A673 (cell line): ENCODE data around the gene AR. TPM values are rescaled to one million over a fixed set of nuclear protein-coding genes. Genes with fewer than 3 reads are reported as not detected.

Experiments used
- BruUV-seq: library from RNA; stranded (reverse); fragments of 400-500 nt; replicated peaks from 2 replicates; lab custom pipeline; 2021; lab: Mats Ljungman, UMichigan
- CTCF ChIA-PET: fragments of 300-600 bp; sonication (Branson Sonifier 250); formaldehyde crosslinking; loops from one replicate; lab custom pipeline; 2022; ENCODE audit warnings: antibody characterized with exemption; lab: Charles Lee
- POLR2A ChIA-PET: fragments of 300-600 bp; sonication (Branson Sonifier 250); formaldehyde crosslinking; loops from one replicate; lab custom pipeline; 2022; ENCODE audit warnings: antibody characterized with exemption; ENCODE audit not compliant: low non-redundant PET; lab: Charles Lee
- DNase-seq: peaks from one replicate; pipeline ENCODE4 v3.0.0-alpha.2; 2015; ENCODE audit warnings: low spot score
- H3K27ac ChIP-seq: fragments of 200-600 bp; sonication (generic); 2 replicates; pipeline ENCODE4 v1.5.1; 2016; ENCODE audit warnings: mixed run types, low read depth, mild to moderate bottlenecking, mixed read lengths, antibody characterized with exemption, low read length; ENCODE audit not compliant: poor library complexity, severe bottlenecking
- H3K27me3 ChIP-seq: fragments of 200-600 bp; sonication (generic); replicated peaks from 2 replicates; pipeline ENCODE4 v1.6.1; 2017; ENCODE audit warnings: mixed run types, low read depth, mild to moderate bottlenecking, mixed read lengths, antibody characterized with exemption, low read length; ENCODE audit not compliant: insufficient read depth, poor library complexity
- H3K36me3 ChIP-seq: fragments of 200-600 bp; sonication (generic); 2 replicates; pipeline ENCODE4 v1.6.1; 2016; ENCODE audit warnings: mixed run types, mild to moderate bottlenecking, mixed read lengths, antibody characterized with exemption, low read length; ENCODE audit not compliant: insufficient read depth, poor library complexity, severe bottlenecking
- H3K4me1 ChIP-seq: fragments of 200-600 bp; sonication (generic); 2 replicates; pipeline ENCODE4 v1.6.1; 2017; ENCODE audit warnings: mixed run types, mild to moderate bottlenecking, mixed read lengths, antibody characterized with exemption, low read length; ENCODE audit not compliant: insufficient read depth, poor library complexity, severe bottlenecking
- H3K4me3 ChIP-seq: fragments of 200-600 bp; sonication (generic); 2 replicates; pipeline ENCODE4 v1.5.1; 2016; ENCODE audit warnings: low read depth, mixed run types, mild to moderate bottlenecking, mixed read lengths, low read length; ENCODE audit not compliant: poor library complexity, severe bottlenecking
- H3K9me3 ChIP-seq: fragments of 200-600 bp; sonication (generic); 2 replicates; pipeline ENCODE4 v1.6.1; 2016; ENCODE audit warnings: mixed run types, low read depth, mild to moderate bottlenecking, mixed read lengths, antibody characterized with exemption, low read length; ENCODE audit not compliant: poor library complexity, severe bottlenecking
- EZH2 ChIP-seq: fragments of 200-600 bp; sonication (generic); IDR thresholded peaks from 2 replicates; pipeline ENCODE4 v1.6.1; 2017; ENCODE audit warnings: borderline replicate concordance, low read depth, mild to moderate bottlenecking, mixed read lengths, antibody characterized with exemption, low read length; ENCODE audit not compliant: poor library complexity, severe bottlenecking
- intact Hi-C: fragments of 100-400 bp; cut with micrococcal nuclease; formaldehyde crosslinking; loops from one replicate; pipeline ENCODE4 v1.10.0; 2022; ENCODE audit not compliant: unreplicated experiment
- total RNA-seq: library from RNA; stranded (reverse); gene quantifications from 2 replicates; pipeline ENCODE4 v1.2.3, GENCODE V29; 2021
- TF ChIP-seq, protein P1 (sequence below): fragments of 300-800, 200-600 bp; sonication (generic); conservative IDR thresholded peaks from 2 replicates; pipeline ENCODE4 v1.5.1; 2017; ENCODE audit warnings: low read depth, mild to moderate bottlenecking, antibody characterized with exemption, low read length, moderate library complexity, mixed read lengths

AR gene
- total RNA-seq, 1 experiment from 2014 or later: 0.11 TPM

DNA sequence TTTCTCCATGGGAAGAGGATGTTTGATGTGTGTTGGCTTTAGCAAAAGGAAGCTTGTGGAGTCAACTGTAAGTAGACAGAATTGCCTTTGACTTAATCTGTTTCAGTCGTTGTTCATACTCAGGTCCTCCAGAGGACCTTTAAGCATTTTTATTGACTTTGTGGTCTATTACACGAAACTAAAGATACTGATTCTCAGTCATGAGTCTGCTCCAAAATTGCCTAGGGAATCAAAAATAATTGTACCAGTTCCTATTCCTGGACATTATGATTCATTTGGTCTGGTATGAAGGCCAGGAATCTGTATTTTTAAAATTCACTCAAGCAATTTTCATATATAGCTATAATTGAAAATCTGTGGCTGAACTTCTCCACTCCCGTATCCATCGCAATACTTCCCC, 38.6 kb downstream of the AR start:
- POLR2A ChIA-PET: no interaction called here
- no peaks in the 10 kb centered on the region for H3K27me3 ChIP-seq
- H3K4me1 ChIP-seq: no peaks in the 10 kb centered on the region
- BruUV-seq: no TSS peak
- no peak for TF ChIP-seq EZH2
- TF ChIP-seq, protein P1, sequence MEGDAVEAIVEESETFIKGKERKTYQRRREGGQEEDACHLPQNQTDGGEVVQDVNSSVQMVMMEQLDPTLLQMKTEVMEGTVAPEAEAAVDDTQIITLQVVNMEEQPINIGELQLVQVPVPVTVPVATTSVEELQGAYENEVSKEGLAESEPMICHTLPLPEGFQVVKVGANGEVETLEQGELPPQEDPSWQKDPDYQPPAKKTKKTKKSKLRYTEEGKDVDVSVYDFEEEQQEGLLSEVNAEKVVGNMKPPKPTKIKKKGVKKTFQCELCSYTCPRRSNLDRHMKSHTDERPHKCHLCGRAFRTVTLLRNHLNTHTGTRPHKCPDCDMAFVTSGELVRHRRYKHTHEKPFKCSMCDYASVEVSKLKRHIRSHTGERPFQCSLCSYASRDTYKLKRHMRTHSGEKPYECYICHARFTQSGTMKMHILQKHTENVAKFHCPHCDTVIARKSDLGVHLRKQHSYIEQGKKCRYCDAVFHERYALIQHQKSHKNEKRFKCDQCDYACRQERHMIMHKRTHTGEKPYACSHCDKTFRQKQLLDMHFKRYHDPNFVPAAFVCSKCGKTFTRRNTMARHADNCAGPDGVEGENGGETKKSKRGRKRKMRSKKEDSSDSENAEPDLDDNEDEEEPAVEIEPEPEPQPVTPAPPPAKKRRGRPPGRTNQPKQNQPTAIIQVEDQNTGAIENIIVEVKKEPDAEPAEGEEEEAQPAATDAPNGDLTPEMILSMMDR: no peak
- intact Hi-C loops: no loop called here
- no peaks in the 10 kb centered on the region for H3K36me3 ChIP-seq
- no peak overlapping the region for H3K4me3 ChIP-seq
- CTCF ChIA-PET: no interaction called here
- peaks cover 10% of the 10 kb centered on the region for H3K9me3 ChIP-seq
- no peak for DNase-seq
- no peak overlapping the region for H3K27ac ChIP-seq

DNA sequence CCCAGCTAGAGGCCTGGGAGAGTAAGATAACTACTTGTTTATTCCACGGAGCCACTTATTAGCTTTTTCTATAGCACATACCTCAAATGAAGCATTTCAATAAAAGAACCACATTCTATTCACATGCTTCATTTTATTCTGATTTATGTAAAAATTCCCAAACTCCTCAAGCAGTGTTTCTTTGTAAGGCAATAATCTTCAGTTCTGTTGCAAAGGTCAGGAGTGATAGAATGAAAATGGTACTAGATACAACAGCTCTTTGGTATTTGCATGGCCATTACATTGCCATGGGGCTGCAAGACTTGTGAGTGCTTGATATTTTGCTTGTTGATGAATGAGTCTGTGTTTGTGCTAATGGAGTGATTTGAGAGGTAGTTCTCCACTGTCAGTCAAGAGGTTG, 39.4 kb downstream of the AR start:
- intact Hi-C loops: no loop called here
- CTCF ChIA-PET: no interaction called here
- H3K9me3 ChIP-seq: peaks cover 10% of the 10 kb centered on the region

DNA sequence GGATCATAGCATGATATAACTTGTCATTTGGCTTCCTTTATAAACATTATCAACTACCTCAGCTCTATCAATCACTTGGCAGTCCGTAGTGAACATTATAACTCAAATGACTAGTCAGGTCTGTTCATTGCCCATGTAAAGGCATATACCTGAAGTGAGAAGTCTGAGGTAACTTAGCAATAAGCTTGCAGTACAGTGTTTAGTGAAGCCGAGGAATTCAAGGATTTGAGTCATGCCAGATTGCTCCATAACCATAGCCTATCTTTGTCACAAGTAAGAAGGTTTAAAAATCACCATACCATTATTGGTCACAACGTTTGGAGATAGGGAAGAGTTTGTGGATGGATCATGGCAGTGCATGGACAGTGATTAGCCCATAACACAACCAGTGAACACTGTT, 41.6 kb downstream of the AR start:
- Histone ChIP-seq H3K4me3 (no peak overlapping the region), H3K4me1 (no peaks in the 10 kb centered on the region), H3K36me3 (no peaks in the 10 kb centered on the region), H3K9me3 (peaks cover 10% of the 10 kb centered on the region), H3K27ac (no peak overlapping the region), H3K27me3 (no peaks in the 10 kb centered on the region)
- intact Hi-C loops: no loop called here
- CTCF ChIA-PET: no interaction called here
- POLR2A ChIA-PET: no interaction called here
- DNase-seq: no peak
- BruUV-seq: no TSS peak
- TF ChIP-seq, protein P1: no peak
- no peak for TF ChIP-seq EZH2

More for the DNA sequence above, 39.4 kb downstream of the AR start:
- no peaks in the 10 kb centered on the region for H3K27me3 ChIP-seq
- DNase-seq: no peak
- POLR2A ChIA-PET: no interaction called here
- H3K4me1 ChIP-seq: no peaks in the 10 kb centered on the region
- H3K36me3 ChIP-seq: no peaks in the 10 kb centered on the region
- H3K4me3 ChIP-seq: no peak overlapping the region
- no peak for TF ChIP-seq EZH2
- TF ChIP-seq, protein P1: no peak
- no TSS peak for BruUV-seq
- no peak overlapping the region for H3K27ac ChIP-seq
